ENCODE measurements around the gene CBARP. TPM values are rescaled to one million over a fixed set of nuclear protein-coding genes. Genes with fewer than 3 reads are reported as not detected.

Gene CBARP
- total RNA-seq, 1 experiment from 2014 or later: 28.4 TPM

GRCh38 chr19:1213391-1214286 lies 24.2 kb downstream of the CBARP start:
- no peak overlapping the region for H4K5ac ChIP-seq (ENCODE audit: insufficient read length, low read depth, low read length)
- H3K18ac ChIP-seq (ENCODE audit: insufficient read length, low read depth, low read length): no peak overlapping the region
- H2BK15ac ChIP-seq (ENCODE audit: low read depth, low read length): no peak overlapping the region
- Mint-ChIP-seq H3K27ac (peak overlapping the region; percentile 77 to 98 (median 86); a peak in 6 of 7 replicates), H3K36me3 (ENCODE audit: insufficient read depth in 1 of 3, low read depth in 3 of 3) (peaks cover 7 to 25% (median 17%) of the 10 kb centered on the region in 3 experiments), H3K4me3 (no peak overlapping the region), H3K9me3 (no peaks in the 10 kb centered on the region), H3K4me1 (peaks cover 27 to 42% of the 10 kb centered on the region in 2 experiments), H3K27me3 (ENCODE audit: low read depth) (no peaks in the 10 kb centered on the region)
- H2BK20ac ChIP-seq (ENCODE audit: low read depth, low read length, poor library complexity, severe bottlenecking): no peak overlapping the region
- H3T11ph ChIP-seq (ENCODE audit: low read length): no peak overlapping the region
- no peak overlapping the region for H3K23ac ChIP-seq (ENCODE audit: insufficient read length, low read depth, low read length)
- H3K4ac ChIP-seq (ENCODE audit: low read depth, low read length): no peak overlapping the region
- no peak overlapping the region for H2AK5ac ChIP-seq (ENCODE audit: insufficient read length, low read length)
- H3K56ac ChIP-seq (ENCODE audit: insufficient read length, low read depth, low read length): no peak overlapping the region
- no peak overlapping the region for H4K91ac ChIP-seq (ENCODE audit: insufficient read length, low read depth, low read length)
- no peak overlapping the region for H3K4me2 ChIP-seq (ENCODE audit: insufficient read depth, insufficient read length, low read length)
- no peaks in the 10 kb centered on the region for H3K4me1 ChIP-seq (ENCODE audit: insufficient read depth, low read length)
- no peak overlapping the region; the same call in 1 of the 2 replicates for H3K14ac ChIP-seq (ENCODE audit: insufficient read depth, low read length)
- H3K23me2 ChIP-seq (ENCODE audit: insufficient read length, low read depth, low read length, poor library complexity, severe bottlenecking): no peaks in the 10 kb centered on the region
- peaks cover 5% of the 10 kb centered on the region for H3K79me1 ChIP-seq (ENCODE audit: insufficient read depth, low read depth, low read length, poor library complexity, severe bottlenecking)
- peaks cover 37% of the 10 kb centered on the region; the same call in 1 of the 2 replicates for H3K79me2 ChIP-seq (ENCODE audit: insufficient read depth, low read length)
- H4K20me1 ChIP-seq (ENCODE audit: control insufficient read depth, insufficient read depth, insufficient read length): no peaks in the 10 kb centered on the region
- no CpG with 5 or more reads among the region's 39 CpGs for WGBS (ENCODE audit: extremely low coverage, insufficient read length, low lambda C conversion rate)
- H2AFZ ChIP-seq (ENCODE audit: low read length): no peak overlapping the region
- no peak overlapping the region for H3K27ac ChIP-seq (ENCODE audit: insufficient read length, low read depth, low read length)
- H3K9me3 ChIP-seq (ENCODE audit: control insufficient read depth, low read depth, low read length): no peaks in the 10 kb centered on the region
- no peak overlapping the region for H2BK5ac ChIP-seq (ENCODE audit: insufficient read length, low read length)
- H4K8ac ChIP-seq (replicated peaks; ENCODE audit: insufficient read length, low read depth, low read length): no peak overlapping the region
- TF ChIP-seq CTCF (conservative IDR thresholded peaks at IDR 0.05): no peak
- no peak for DNase-seq
- no peak overlapping the region for H2BK12ac ChIP-seq (ENCODE audit: insufficient read length, low read depth, low read length)
- no peak overlapping the region for H3K9ac ChIP-seq (ENCODE audit: extremely low read depth, insufficient read length, low read length)
- no peak overlapping the region for H2BK120ac ChIP-seq (ENCODE audit: low read depth, low read length, poor library complexity, severe bottlenecking)
- no peaks in the 10 kb centered on the region for H3K27me3 ChIP-seq (ENCODE audit: insufficient read depth, low read length)

All from H9 (cell line).